Embryonic facial prominence (tissue), 1 donor: ENCODE data around the gene INPP5E.
"Not testable (repeated sequence)": the region's sequence is repeated elsewhere in the genome, so short reads cannot be mapped to it uniquely, and the experiment has no call there.

Experiments used
- DNase-seq: peaks from one replicate; pipeline ENCODE4 v3.0.0-alpha.2; 2016; ENCODE audit errors: extremely low spot score

The INPP5E gene

DNA sequence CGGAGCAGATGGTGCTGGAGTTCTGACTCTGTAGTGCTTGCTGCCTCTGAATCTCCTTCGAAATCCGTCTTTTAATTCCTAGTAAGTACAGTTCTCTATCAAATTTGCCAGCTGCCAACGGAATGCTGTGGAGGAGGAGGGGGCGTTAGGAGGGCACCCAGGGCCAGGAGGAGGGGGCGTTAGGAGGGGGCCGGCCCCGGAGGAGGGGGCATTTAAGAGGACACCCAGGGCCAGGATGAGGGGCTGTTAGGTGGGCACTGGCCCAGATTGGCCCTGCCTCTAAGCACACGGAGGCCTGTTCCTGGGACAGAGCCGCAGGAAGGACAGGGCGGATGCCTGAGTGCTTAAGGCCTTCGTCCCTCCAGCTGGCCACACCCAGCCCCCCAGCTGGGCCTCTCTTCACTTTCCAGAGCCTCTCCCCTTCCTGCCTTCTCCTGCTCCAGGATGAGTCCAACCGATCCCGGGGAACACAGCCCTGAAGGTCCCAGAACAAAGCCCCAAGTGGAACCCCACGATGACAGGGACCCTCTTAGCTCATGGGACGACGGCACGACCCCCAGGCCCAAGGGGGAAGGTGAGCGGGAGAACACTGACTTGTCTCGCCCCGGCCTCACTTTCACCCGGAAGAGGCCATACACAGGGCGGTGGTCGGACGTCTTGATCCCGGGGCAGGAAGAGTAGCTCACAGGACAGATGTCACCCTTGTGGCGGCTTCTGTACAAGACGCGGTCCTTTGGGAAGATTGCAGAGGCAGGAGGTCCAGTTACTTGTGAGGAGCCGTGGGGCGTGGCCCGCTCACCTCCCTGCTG lies 9.8 kb downstream of the INPP5E start:
- DNase-seq: no peak

DNA sequence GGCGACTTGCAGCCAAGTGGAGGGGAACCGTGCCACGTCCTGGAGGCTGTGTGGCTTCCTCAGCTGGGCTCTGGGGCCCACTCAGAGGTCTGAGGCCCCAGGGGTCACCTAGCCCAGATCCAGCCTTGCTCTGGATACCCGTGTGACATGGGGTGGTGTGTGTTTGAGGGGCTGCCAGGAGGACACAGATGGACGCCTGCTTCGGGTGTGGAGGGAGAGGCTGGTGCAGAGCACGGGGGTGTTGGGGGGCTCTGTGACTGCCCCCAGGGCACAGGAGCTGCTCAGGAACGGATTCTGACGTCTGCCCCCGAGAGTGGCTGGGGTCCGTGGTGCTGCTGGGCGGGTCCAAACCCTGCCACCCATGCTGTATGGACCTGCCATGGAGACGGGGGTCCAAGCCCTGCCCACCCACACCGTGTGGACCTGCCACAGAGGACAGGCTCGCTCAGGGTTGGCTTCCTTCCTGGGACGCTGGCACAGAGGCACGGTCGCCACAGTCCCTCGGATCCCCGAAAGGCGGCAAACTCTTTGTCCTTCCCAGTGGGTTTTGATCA lies 10.5 kb downstream of the INPP5E start:
- no peak for DNase-seq

DNA sequence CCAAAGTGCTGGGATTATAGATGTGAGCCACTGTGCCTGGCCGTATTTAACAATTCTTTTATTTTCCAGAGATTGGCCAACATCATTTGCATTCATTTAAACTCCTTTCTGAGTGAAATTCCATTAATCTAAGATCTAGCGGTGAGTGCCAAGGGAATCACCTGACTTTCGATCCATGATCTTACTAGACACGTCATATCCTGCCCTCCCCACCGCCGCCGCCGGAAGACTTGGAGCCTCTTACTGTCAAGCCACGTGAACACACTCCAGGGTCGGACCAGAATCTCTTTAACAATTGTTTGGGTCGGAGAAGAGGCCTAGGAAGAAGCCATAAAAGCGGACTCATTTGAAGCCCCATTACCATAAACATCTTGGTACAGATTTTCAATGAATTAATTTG lies 12.9 kb downstream of the INPP5E start:
- no peak for DNase-seq

DNA sequence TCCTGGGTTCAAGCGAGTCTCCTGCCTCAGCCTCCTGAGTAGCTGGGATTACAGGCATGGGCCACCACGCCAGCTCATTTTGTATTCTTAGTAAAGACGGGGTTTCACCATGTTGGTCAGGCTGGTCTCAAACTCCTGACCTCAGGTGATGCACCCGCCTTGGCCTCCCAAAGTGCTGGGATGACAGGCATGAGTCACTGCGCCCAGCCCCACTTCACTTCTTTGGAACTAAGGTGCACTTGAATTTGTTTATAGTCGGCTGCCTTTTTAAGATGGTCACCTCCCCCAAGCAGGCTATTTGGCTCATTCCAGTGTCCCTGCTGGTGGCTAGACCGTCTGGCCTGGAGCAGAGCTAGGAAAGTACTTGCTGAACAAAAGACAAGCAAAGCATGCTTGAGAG lies 14.3 kb downstream of the INPP5E start:
- not testable (repeated sequence) for DNase-seq

DNA sequence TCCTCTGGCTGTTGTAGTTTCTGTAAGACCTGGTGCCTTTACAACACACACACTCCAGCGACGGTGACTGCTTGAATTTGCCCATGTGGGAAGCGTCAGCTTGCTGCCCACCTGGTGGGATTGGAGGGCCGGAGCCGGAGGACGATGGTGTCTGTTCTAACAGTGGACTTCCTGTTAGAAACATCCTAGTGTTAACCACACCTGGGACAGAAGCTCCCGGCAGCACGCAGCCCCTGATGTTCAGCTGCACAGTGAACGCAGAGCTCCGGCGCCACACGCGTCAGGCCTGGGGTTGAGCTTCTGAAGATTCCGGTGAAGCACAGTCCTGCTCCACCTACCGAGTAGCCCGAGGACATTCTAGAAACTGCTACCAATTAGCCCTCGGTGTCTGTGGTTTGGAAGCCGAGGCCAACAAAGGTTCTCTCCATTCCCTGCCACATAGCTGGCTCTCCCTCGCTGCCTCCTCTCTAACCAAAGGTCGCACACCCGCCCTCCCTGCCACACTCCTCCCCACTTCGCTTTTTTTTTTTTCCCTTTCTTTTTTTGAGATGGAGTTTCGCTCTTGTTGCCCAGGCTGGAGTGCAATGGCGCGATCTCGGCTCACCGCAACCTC lies 14.8 kb downstream of the INPP5E start:
- DNase-seq: no peak

DNA sequence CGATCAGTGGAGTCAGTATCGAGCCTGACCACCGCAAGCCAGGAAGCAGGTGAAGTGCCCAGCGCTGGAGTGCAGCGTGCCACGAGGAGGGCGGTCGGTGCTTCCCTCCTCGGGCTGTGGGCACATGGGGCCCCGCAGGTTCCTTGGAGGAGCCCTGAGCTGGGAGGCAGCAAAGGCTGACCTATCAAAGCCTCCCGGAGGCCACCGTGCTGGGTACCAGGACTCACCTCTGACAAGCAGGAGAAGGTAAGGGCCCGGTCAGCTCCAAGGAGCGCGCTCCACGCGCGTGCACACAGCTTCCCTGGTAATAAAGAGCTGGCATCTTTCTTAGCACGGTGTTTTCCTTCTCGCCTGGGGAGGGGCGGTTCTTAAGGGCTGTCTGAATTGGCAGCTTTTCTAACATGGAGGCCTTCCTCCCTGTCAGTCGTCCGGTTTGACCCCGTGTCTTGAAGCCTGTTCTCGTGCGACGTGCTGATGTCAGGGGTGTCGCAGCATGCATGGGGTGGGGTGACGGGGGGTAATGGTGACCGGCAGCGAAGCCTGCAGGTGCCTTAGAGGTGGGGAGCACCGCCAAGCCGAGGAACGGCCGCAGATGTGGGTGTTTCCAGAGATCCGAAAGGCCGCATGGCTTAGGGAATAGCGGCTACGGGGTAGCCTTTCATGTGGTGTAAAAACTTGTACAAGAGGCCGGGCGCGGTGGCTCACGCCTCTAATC lies 16.1 kb downstream of the INPP5E start:
- no peak for DNase-seq

DNA sequence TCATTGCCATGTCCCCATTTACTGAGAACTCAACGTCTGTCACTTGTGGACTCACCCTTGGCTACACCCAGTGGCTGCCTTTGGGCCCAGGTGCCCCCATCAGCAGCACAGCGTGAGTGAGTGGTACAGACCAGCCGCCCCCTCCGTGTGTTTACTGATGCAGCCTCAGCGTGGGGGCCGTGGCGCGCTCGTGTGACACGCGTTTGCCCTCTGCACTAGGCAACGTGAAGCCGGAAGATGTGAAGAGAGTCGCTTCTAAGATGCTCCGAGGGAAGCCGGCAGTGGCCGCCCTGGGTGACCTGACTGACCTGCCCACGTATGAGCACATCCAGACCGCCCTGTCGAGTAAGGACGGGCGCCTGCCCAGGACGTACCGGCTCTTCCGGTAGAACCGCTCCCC lies 16.8 kb downstream of the INPP5E start:
- no peak for DNase-seq

DNA sequence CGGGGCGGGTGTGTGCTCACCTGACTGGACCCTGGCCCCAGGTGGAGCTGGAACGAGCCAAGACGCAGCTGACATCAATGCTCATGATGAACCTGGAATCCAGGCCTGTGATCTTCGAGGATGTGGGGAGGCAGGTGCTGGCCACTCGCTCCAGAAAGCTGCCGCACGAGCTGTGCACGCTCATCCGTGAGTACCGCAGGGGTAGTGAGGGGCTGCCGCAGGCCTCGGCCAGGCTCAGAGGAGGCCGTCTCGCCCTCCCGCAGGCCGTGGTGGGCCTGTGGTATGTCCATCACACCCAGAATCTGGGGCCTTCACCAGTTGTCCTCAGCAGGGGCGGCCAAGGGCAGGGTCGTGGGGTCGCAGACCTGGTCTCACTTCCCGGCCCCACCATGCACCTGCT lies 17.9 kb downstream of the INPP5E start:
- no peak for DNase-seq

DNA sequence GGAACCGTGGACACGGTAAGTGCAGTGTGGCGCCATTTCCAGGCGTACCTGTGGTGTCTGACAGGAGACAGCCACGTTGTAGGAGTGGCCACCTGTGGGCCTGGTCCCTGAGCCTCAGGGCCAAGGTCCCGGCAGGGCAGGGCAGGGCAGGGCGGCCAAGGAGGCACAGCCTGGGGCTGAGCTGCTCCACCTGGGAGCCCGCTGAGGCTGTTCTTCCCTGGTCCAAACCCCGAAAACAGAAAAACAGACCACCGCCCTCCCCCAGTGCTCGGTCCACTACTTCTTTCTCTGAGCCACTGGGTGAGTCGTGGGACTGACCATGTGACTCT lies 20.6 kb downstream of the INPP5E start:
- no peak for DNase-seq

DNA sequence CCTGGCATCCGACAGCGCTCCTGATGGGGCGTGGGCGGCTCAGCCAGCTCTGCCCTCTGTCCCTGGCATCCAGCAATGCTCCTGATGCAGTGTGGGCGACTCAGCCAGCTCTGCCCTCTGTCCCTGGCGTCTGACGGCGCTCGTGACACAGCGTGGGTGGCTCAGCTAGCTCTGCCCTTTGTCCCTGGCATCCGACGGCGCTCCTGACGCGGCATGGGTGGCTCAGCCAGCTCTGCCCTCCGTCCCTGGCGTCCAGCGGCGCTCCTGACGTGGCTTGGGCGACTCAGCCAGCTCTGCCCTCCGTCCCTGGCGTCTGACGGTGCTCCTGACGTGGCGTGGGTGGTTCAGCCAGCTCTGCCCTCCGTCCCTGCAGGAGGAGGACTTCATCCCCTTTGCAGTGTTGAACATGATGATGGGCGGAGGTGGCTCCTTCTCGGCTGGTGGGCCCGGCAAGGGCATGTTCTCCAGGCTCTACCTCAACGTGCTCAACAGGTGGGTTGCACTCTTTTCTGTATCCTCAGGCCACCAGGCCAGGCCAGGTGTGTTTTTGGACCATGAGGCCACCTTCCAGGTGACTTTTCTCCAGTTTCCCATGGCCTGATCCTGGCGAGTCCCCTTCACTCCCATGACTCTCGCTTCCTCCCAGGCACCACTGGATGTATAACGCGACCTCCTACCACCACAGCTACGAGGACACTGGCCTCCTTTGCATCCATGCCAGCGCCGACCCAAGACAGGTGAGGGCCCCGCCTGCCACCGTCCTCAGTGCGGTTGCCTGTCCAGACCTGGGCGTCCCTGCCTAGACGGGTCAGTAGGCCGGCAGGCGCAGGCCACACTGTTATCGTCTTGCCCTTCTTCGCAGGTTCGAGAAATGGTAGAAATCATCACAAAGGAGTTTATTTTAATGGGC lies 21.2 kb downstream of the INPP5E start:
- DNase-seq: no peak

DNA sequence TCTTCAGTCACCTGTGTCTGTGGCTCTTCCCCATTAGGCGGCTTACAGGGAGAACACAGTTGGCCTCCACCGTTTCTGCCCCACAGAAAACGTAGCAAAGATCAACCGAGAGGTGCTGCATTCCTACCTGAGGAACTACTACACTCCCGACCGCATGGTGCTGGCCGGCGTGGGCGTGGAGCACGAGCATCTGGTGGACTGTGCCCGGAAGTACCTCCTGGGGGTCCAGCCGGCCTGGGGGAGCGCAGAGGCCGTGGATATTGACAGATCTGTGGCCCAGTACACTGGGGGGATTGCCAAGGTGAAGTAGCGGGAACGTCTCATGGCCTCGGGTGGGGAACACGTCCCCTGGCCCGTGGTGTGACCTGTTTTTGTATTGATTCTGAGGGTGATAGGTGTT lies 22.7 kb downstream of the INPP5E start:
- DNase-seq: no peak

DNA sequence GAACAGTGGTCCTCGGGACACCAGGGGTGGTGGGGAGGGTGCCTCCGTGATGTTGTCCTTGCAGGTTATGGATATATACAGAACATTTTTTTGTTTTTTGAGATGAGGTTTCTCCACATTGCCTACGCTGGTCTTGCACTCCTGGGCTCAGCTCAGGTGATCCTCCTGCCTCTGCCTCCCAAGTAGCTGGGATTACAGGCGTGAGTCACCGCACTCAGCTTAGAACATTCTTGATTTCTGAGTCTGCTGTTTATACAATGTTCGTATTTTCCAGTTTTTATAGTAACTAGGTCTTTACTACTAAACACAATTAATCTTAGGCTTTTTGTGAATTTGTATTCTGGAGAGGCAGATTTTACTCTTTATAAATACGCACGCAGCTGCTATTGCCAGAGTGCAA lies 23.2 kb downstream of the INPP5E start:
- DNase-seq: no peak

DNA sequence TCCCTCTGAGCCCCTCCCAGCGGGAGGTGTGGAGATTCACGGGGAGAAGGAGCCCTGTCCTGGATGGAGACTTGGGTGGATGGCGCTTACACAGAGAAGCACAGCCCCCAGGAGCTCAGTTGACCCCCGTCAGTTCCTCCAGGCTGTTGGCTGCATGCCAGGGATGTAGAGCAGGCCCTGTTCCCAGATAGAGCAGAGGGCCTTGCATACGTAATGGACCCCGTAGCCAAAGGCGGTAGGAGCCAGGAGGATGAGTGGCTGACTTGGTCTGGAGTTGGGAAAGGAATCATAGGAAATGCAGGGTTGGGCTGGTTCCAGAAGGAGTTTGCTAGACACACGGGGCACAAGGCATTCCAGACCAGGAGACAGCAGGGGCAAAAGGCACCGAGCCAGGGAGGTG lies 26.7 kb downstream of the INPP5E start:
- no peak for DNase-seq

DNA sequence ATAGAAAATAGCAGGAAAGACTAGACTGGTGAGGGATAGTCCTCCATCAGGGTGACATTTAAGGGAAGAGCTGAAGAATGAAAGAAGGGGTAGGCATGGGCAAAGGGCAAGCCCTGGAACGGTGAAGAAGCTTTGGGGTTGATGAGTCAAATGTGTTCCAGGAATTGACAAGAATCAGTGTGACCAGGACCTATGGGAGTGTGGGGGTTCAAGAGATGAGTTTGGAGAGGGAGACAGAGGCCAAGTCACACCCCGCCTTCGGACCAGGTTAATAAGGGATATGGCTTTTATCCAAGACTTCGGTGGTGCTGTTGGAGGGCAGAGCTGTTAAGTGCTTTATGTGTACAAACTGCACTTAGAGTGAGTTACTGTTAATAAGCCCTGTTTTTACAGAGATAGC lies 28.3 kb downstream of the INPP5E start:
- DNase-seq: no peak

DNA sequence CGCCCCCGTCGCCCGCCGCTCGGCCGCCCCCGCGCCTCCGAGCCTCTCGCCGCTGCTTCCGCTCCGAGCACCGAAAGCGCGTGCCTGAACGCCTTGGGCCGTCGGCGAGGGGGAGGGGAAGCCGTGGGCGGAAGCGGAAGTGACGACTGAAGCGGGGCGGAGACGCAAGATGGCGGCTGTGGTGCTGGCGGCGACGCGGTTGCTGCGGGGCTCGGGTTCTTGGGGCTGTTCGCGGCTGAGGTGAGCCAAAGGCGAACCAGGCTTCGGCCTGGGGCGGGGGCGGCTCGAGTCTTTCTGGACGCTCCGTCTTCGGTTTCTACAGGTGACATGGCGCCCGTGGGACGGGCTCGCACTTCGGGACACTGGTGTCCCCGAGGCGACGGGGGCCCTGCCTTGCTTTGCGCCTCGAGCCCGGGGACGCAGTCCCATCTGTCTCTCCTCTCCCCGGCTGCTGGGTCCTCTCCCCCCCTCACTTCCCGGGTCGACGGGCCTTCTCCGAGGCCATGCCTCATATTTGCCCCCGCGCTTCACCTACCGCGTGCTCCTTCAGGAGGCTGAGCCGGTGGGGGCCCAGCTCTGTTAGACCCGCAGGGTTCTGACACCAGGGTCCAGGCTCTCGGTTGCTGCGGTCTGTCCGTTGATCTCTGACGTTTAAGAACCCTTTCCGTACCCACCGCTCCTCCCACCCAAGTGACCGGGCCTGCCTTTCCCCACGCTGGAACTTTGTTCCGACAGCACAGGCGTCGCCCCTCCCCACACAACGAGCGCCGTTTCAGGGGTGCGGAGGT lies 29.0 kb downstream of the INPP5E start, which contains the start of the genes ENTR1 and PMPCA:
Gene ENTR1 (minus strand): TSS at position 115 of the 788 bp plus-strand sequence. CDS start 217 bp downstream, outside the sequence.
Gene PMPCA (plus strand): TSS at position 159 of the 788 bp plus-strand sequence. CDS start 11 bp downstream, at position 170.
- DNase-seq: peak; percentile 80

DNA sequence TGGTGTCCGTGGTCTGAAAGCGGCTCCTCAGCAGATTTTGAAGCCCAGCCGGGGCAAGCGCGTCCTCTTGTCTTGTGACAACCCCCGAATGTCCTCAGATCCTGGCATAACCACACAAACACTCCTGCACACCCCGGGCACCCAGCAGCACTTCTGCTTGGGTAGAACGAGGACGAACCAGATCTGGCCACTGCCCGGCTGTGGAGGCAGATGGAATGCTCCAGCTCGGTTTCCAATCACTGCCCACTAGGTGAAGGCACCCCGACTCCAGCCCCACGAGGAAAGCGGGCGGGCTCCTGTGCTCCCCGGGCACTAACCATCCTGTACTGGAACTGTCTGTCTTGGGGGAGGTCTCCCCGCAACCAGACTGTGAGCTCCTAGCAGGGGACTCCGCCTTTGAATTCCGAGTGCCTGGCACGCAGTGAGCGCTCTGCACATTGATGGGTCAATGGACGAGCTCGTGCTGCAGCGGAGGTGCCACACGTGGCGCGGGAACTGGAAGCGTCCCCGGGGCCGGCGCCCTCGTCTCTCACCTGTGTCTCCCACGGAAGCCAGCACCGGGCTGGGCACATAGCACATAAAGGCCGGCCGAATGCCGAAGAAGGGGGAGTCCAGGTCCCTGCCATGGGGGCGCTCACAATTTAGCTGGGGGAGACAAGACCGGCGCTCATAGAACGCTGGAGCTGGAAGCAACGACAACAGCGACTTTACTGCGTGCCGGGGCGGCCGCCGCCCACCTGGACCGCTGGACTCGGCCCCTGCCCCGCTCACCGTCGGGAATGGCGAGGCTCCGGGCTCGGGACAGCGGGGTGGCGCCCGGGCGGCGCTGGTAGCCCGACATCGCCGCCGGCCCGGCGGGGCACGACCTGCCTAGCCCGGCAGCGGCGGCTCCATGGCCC lies 29.8 kb downstream of the INPP5E start:
- DNase-seq: no peak

DNA sequence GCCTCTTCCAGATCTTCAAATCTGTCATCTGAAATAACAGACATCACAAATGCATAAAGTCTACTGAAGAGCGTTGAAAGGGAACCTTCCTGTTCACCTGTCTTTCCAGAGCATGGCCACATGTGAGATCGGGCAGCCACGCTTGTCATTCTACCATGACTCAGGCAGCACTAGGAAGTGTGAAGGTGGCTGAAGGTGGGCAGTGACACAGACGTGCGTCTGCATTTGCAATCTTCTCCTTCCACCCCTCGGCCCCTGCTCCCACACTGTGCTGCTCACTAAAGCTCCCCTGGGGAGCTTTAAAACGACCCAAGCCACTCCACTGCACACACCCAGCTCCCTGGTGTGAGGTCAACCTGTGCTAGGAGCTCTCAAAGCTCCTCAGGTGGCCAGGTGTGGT lies 31.7 kb downstream of the INPP5E start:
- DNase-seq: no peak

DNA sequence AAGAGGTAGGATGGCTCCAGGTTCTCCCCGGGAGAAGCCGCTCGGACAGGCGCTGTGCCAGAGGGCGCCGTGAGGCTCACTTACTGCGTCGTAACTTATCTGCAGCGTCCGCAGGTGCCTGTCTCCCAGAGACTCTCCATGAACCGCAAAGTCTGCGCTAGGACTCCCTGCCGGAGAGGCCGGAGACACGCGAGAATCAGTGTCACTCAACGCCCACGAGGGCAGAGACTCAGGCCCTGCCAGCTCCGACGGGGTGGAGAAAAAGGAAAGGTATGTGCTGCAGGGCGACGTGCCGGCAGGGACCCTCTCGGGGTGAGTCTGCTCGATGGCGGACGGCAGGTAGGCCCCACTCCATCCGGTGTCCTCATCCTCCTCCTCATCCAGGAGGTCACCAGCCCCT lies 32.6 kb downstream of the INPP5E start:
- DNase-seq: not testable (repeated sequence)

DNA sequence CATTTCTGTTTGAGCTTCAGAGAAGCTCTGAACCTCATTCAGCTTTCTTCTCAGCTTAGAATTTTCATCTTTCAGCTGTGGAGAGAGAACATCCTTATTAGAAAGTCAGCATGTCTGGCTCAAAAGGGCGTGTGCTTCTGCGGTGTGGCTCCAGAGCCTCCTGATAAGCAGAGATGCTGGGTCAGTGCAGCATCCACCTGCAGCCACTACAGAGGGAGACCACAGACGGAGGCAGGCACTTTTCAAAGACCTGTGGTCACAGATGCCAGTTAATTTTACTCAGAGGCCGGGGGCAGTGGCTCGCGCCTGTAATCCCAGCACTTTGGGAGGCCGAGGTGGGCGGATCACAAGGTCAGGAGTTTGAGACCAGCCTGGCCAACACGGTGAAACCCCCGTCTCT lies 33.7 kb downstream of the INPP5E start:
- DNase-seq: not testable (repeated sequence)

DNA sequence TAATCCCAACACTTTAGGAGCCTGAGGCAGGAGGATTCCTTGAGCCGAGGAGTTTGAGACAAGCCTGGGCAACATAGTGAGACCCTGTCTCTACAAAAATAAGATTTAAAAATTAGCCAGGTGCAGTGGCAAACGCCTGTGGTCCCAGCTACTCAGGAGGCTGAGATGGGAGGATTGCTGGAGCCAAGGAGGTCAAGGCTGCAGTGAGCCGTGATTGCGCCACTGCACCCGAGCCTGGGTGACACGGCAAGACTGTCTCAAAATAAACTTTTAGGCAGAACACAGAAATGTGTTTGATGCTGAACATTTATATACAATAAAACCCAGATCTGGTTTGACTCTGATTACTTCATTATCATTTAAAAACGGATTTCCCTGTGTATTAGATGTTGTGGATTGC lies 34.2 kb downstream of the INPP5E start:
- DNase-seq: no peak
